ENCODE data around the gene L3MBTL4. TPM values are rescaled to one million over a fixed set of nuclear protein-coding genes. Genes with fewer than 3 reads are reported as not detected.

L3MBTL4 gene
- total RNA-seq, 1 experiment from 2014 or later = not detected

- POLR2A ChIA-PET = no interaction called here
- TF ChIP-seq YY1 (IDR thresholded peaks at IDR 0.05; ENCODE audit: extremely low read depth, insufficient replicate concordance, low read depth, low read length) = no peak
- no peak for TF ChIP-seq CTCF (IDR thresholded peaks at IDR 0.05 in 2 of 3, conservative IDR thresholded peaks at IDR 0.05 in 1 of 3; ENCODE audit: borderline replicate concordance in 1 of 3, insufficient read depth in 1 of 3, low read depth in 2 of 3, low read length in 2 of 3)
- no peak for TF ChIP-seq CEBPB (IDR thresholded peaks at IDR 0.05; ENCODE audit: low read depth)
- TF ChIP-seq RAD21 (IDR thresholded peaks at IDR 0.05; ENCODE audit: low read depth) = no peak
- no peak for TF ChIP-seq ATF3 (IDR thresholded peaks at IDR 0.05)
- TF ChIP-seq TCF7L2 (IDR thresholded peaks at IDR 0.05; ENCODE audit: borderline replicate concordance, extremely low read depth, insufficient read depth, insufficient read length) = no peak
- no peak for TF ChIP-seq POLR2A (IDR thresholded peaks at IDR 0.05; ENCODE audit: borderline replicate concordance, extremely low read depth, insufficient read depth, insufficient read length)
- no peak for TF ChIP-seq POLR2AphosphoS5 (IDR thresholded peaks at IDR 0.05; ENCODE audit: low read depth, low read length)
- TF ChIP-seq CBX3 (IDR thresholded peaks at IDR 0.05; ENCODE audit: low read depth) = no peak
- no peak for TF ChIP-seq EGR1 (IDR thresholded peaks at IDR 0.05; ENCODE audit: low read depth)
- TF ChIP-seq ZNF274 (IDR thresholded peaks at IDR 0.05; ENCODE audit: low read depth, low read length) = no peak
- TF ChIP-seq EZH2phosphoT487 (IDR thresholded peaks at IDR 0.05; ENCODE audit: borderline replicate concordance) = no peak
- TF ChIP-seq REST (IDR thresholded peaks at IDR 0.05; ENCODE audit: low read depth) = no peak
- no peak for TF ChIP-seq JUND (IDR thresholded peaks at IDR 0.05)
- TF ChIP-seq SIN3A (IDR thresholded peaks at IDR 0.05; ENCODE audit: low read depth) = no peak
- TF ChIP-seq SRF (IDR thresholded peaks at IDR 0.05; ENCODE audit: low read depth) = no peak
Observed at GRCh38 chr18:5974696-5975095, 440.0 kb downstream of the L3MBTL4 start.

More at GRCh38 chr18:5974696-5975095, 440.0 kb downstream of the L3MBTL4 start:
- peaks cover 13 to 21% of the 10 kb centered on the region in 2 experiments; a peak in 2 of 4 replicates for H3K9me3 ChIP-seq (ENCODE audit: control insufficient read depth in 1 of 2, insufficient read depth in 1 of 2, low read depth in 1 of 2, low read length in 2 of 2)
- H3K9ac ChIP-seq (ENCODE audit: low read length) = no peak overlapping the region
- H3K79me2 ChIP-seq (ENCODE audit: insufficient read depth, low read length) = no peaks in the 10 kb centered on the region
- H3K4me1 ChIP-seq (ENCODE audit: control insufficient read depth in 1 of 2, insufficient read depth in 2 of 2, low read length in 2 of 2) = no peaks in the 10 kb centered on the region
- no peaks in the 10 kb centered on the region for H4K20me1 ChIP-seq (ENCODE audit: insufficient read depth)
- intact Hi-C loops (cut with micrococcal nuclease) = no loop called here
- H3K36me3 ChIP-seq (ENCODE audit: control insufficient read depth in 1 of 2, insufficient read depth in 2 of 2, low read length in 2 of 2) = no peaks in the 10 kb centered on the region
- BruUV-seq (replicated peaks) = no TSS peak
- H3K27me3 ChIP-seq (ENCODE audit: insufficient read depth, low read length) = no peaks in the 10 kb centered on the region
- DNase-seq (ENCODE audit: low read depth, low spot score) = no peak
- no peaks in the 10 kb centered on the region for H3K9me2 ChIP-seq (ENCODE audit: insufficient read depth)
- ChIA-PET RAD21 (ENCODE audit: low non-redundant PET in 1 of 2, low total read pairs in 2 of 2, uncharacterized antibody in 2 of 2, unreplicated experiment in 2 of 2) (no interaction called here), CTCF (no interaction called here)
- no peak overlapping the region for H2AFZ ChIP-seq (ENCODE audit: low read depth, low read length, poor library complexity, severe bottlenecking)
- no peak for ATAC-seq
- H3K4me3 ChIP-seq (replicated peaks in 1 of 2; ENCODE audit: low read depth in 1 of 2, low read length in 2 of 2) = no peak overlapping the region
- H3K4me2 ChIP-seq (ENCODE audit: low read length) = no peak overlapping the region
- H3K27ac ChIP-seq (ENCODE audit: low read depth, low read length) = no peak overlapping the region
